Kidney (tissue), 14 donors: ENCODE measurements around the gene LTBP4. TPM values are rescaled to one million over a fixed set of nuclear protein-coding genes. Genes with fewer than 3 reads are reported as not detected.
A peak's percentile ranks its signal among the peaks of the same experiment; 100 is the strongest.
"Not testable (repeated sequence)": the region's sequence is repeated elsewhere in the genome, so short reads cannot be mapped to it uniquely, and the experiment has no call there.

Source experiments
- DNase-seq, 5 donors: peaks; one replicate each; pipeline ENCODE4 v3.0.0-alpha.2; 2013 to 2020
- FAIRE-seq: peaks from 2 replicates; lab custom pipeline; 2012; peaks lifted over from hg19 to GRCh38; lab: Jason Lieb, UNC
- H3K27ac ChIP-seq, 2 donors: one replicate each; pipeline ENCODE4 v1.7.0; 2013; ENCODE audit warnings: low read depth in 2 of 2, low read length in 2 of 2, inconsistent platforms in 1 of 2
- H3K27me3 ChIP-seq: one replicate; pipeline ENCODE4 v1.7.1; 2013; ENCODE audit warnings: low read length, inconsistent platforms; ENCODE audit not compliant: control insufficient read depth, insufficient read depth
- H3K36me3 ChIP-seq, 3 donors: one replicate each; pipeline versions ENCODE4 v1.7.0 to v1.7.1; 2013; ENCODE audit warnings: low read length in 3 of 3, control low read depth in 1 of 3, inconsistent platforms in 1 of 3; ENCODE audit not compliant: insufficient read depth in 3 of 3, control insufficient read depth in 2 of 3
- H3K4me1 ChIP-seq, 3 donors: one replicate each; pipeline versions ENCODE4 v1.7.0 to v1.7.1; 2013; ENCODE audit warnings: low read length in 3 of 3, inconsistent platforms in 1 of 3, low read depth in 1 of 3; ENCODE audit not compliant: control insufficient read depth in 2 of 3, insufficient read depth in 2 of 3
- H3K4me3 ChIP-seq, 3 donors: one replicate each; pipeline versions ENCODE4 v1.7.0 to v1.8.1; 2013; ENCODE audit warnings: low read length in 3 of 3, control low read depth in 1 of 3, inconsistent platforms in 1 of 3
- H3K9ac ChIP-seq, 3 donors: one replicate each; pipeline versions ENCODE4 v1.7.0 to v1.7.1; 2013; ENCODE audit warnings: low read length in 3 of 3, control low read depth in 1 of 3, inconsistent platforms in 1 of 3
- H3K9me3 ChIP-seq, 3 donors: one replicate each; pipeline versions ENCODE4 v1.7.0 to v1.7.1; 2013; ENCODE audit warnings: low read length in 3 of 3, control low read depth in 1 of 3, inconsistent platforms in 1 of 3; ENCODE audit not compliant: control insufficient read depth in 2 of 3, insufficient read depth in 1 of 3
- intact Hi-C: fragments of 100-400 bp; cut with DNase I; formaldehyde crosslinking; loops from one replicate; pipeline ENCODE4 v1.11.1; 2022
- polyA plus RNA-seq: library from polyadenylated mRNA; stranded (reverse); fragments of 350-450 nt; fragmentation: Illumina TruSeq; extraction: RNeasy Lipid Tissue Mini Kit (QIAGEN cat#74804); gene quantifications from one replicate; pipeline ENCODE4 v1.2.3, GENCODE V29; 2014; ENCODE audit warnings: low read depth, low replicate concordance; ENCODE audit not compliant: insufficient read depth
- total RNA-seq: library from RNA; stranded (reverse); fragmentation: NEBNext Ultra II Directional; extraction: Animal tissue kit (Norgen Biotek cat#: 25700); gene quantifications from one replicate; pipeline ENCODE4 v1.2.1, GENCODE V29; 2021
- TF ChIP-seq, protein P1 (sequence below): IDR thresholded peaks from 3 replicates; pipeline ENCODE4 v1.5.1; 2012; ENCODE audit warnings: mild to moderate bottlenecking, moderate library complexity, borderline replicate concordance; ENCODE audit not compliant: insufficient read depth; ENCODE audit errors: extremely low read depth
- donor health status: control.
- donor health status: control.
- donor health status: control.
- donor health status: control.
- donor health status: control.
- donor health status: DM: yes; HTN: yes; CAD: no.
- donor health status: Normal renal cell carcinoma (clear cell type).

The LTBP4 gene
- total and polyA plus RNA-seq, 2 donors from 2014 or later, result 52.1 to 155 TPM

DNA sequence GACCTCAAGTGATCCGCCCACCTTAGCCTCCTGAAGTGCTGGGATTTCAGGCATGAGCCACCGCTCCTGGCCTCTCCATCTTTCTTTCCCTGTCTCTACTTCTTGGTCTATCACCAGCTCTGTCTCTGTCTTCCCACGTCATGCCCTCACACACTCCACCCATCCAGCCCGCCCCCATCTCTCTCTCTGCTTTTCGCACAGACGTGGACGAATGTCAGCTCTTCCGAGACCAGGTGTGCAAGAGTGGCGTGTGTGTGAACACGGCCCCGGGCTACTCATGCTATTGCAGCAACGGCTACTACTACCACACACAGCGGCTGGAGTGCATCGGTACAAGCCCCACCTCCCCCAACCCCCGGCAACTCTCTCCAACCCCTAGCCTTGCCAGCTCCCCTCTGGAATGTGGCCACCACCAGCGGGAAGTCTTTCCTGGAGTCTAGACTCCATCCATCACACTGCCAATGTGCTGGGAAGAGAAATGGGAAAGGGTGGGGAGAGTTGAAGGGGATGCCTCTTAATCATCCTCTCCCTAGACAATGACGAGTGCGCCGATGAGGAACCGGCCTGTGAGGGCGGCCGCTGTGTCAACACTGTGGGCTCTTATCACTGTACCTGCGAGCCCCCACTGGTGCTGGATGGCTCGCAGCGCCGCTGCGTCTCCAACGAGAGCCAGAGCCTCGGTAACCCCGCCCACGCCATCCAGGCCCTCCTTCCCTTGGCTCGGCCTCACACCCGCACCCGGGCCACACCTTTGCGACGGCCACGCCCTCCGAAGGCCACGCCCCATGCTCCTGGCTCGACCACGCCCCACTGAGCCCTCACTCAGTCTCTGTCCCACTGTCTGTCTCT lies 22.5 kb downstream of the LTBP4 start:
- Histone ChIP-seq H3K36me3 (peaks cover 0 to 2% (median 0%) of the 10 kb centered on the region in 3 donors), H3K27me3 (no peaks in the 10 kb centered on the region), H3K27ac (no peak overlapping the region), H3K9me3 (no peaks in the 10 kb centered on the region), H3K4me1 (no peaks in the 10 kb centered on the region), H3K4me3 (no peak overlapping the region), H3K9ac (no peak overlapping the region)
- FAIRE-seq (no peak), DNase-seq (peak in 2 of 5 donors; percentile 36 to 83)
- TF ChIP-seq, protein P1, sequence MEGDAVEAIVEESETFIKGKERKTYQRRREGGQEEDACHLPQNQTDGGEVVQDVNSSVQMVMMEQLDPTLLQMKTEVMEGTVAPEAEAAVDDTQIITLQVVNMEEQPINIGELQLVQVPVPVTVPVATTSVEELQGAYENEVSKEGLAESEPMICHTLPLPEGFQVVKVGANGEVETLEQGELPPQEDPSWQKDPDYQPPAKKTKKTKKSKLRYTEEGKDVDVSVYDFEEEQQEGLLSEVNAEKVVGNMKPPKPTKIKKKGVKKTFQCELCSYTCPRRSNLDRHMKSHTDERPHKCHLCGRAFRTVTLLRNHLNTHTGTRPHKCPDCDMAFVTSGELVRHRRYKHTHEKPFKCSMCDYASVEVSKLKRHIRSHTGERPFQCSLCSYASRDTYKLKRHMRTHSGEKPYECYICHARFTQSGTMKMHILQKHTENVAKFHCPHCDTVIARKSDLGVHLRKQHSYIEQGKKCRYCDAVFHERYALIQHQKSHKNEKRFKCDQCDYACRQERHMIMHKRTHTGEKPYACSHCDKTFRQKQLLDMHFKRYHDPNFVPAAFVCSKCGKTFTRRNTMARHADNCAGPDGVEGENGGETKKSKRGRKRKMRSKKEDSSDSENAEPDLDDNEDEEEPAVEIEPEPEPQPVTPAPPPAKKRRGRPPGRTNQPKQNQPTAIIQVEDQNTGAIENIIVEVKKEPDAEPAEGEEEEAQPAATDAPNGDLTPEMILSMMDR, result no peak
- intact Hi-C loops, result no loop called here

DNA sequence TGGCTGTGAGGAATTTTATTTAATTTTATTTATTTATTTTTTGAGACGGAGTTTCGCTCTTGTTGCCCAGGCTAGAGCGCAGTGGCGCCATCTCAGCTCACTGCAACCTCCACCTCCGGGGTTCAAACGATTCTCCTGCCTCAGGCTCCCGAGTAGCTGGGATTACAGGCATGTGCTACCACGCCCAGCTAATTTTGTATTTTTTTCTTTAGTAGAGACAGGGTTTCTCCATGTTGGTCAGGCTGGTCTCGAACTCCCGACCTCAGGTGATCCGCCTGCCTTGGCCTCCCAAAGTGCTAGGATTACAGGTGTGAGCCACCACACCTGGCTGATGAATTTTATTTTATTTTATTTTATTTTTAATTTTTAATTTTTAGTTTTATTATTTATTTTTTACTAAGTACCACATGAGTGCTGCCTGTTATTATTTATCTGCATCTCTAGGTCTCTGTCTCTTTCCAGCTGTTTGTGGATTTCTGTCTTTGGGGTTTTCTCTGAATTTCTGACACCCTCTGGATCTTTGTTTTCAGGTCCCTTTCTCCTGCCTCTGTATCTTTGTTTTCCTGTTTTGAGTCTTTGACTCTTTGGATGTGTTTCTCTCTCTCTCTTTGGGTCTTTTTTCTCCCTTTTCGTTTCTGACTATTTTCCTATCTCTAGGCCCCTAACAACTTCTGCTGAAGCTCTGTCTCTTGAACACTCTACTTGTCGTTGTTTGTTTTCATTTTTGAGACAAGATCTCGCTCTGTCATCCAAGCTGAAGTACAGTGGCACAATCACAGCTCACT lies 23.4 kb downstream of the LTBP4 start:
- H3K27ac ChIP-seq, DNase-seq, H3K4me1 ChIP-seq, H3K36me3 ChIP-seq, H3K4me3 ChIP-seq, H3K9me3 ChIP-seq, FAIRE-seq, H3K27me3 ChIP-seq, H3K9ac ChIP-seq, intact Hi-C loops: not testable (repeated sequence)

DNA sequence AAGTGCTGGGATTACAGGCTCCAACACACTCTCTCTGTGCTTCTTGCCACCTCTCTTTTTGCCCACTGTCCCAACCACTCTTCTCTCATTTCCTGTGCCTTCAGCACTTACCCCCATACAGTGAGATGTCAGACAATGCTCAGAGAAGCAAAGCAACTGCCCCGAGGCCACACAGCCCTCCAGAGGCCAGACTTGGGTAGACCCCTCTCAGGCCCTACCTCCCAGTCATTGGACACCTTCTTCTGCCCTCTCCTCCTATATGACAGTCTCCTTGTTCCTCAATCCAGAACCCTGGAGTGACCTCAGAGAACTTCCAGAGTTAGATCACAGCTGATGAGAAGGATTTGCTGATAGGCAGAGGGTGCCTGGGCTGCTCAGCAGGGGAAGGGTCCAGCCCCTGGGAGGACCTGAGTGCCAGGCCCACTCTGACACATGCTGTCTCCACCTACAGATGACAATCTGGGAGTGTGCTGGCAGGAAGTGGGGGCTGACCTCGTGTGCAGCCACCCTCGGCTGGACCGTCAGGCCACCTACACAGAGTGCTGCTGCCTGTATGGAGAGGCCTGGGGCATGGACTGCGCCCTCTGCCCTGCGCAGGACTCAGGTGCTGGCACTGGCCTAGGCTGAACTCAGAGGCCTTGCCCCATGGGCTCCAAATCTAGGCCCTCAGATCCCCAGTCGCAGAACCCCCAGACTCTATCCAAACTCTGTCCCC lies 24.4 kb downstream of the LTBP4 start:
- Histone ChIP-seq H3K36me3 (peaks cover 0 to 2% (median 0%) of the 10 kb centered on the region in 3 donors), H3K27ac (no peak overlapping the region), H3K9me3 (no peaks in the 10 kb centered on the region), H3K4me1 (no peaks in the 10 kb centered on the region), H3K4me3 (no peak overlapping the region), H3K9ac (no peak overlapping the region), H3K27me3 (no peaks in the 10 kb centered on the region)
- intact Hi-C loops, result no loop called here
- peak in 1 of 5 donors; percentile 34 for DNase-seq
- no peak for FAIRE-seq
- TF ChIP-seq, protein P1, result no peak
